GM19023 (cell line): ENCODE results near the gene PKIG.
"Not testable (repeated sequence)": the region's sequence is repeated elsewhere in the genome, so short reads cannot be mapped to it uniquely, and the experiment has no call there.

ENCODE experiments used
- ATAC-seq: cut with Tn5 transposase; IDR thresholded peaks from one replicate; pipeline ENCODE4 v1.9.1; 2021; ENCODE audit warnings: mild to moderate bottlenecking, moderate library complexity; ENCODE audit not compliant: unreplicated experiment

The PKIG gene

DNA sequence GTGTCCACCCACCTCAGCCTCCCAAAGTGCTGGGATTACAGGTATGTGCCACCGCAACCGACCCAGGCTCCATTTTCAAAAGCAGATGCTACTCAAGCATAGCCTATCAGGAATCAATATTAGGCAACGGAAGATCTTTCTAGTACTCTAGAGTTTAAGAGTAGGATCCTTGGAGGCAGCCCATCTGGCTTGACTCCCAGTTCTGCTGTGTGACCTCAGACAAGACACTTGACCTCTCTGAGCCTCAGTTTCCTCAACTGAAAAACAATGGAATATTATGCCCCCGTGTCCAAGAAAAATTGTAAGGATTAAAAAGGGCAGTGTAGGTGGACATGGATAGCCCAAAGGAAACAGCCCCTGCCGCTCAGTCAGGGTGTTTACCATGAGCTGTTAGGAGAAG, 54.7 kb downstream of the PKIG start:
- no peak for ATAC-seq

DNA sequence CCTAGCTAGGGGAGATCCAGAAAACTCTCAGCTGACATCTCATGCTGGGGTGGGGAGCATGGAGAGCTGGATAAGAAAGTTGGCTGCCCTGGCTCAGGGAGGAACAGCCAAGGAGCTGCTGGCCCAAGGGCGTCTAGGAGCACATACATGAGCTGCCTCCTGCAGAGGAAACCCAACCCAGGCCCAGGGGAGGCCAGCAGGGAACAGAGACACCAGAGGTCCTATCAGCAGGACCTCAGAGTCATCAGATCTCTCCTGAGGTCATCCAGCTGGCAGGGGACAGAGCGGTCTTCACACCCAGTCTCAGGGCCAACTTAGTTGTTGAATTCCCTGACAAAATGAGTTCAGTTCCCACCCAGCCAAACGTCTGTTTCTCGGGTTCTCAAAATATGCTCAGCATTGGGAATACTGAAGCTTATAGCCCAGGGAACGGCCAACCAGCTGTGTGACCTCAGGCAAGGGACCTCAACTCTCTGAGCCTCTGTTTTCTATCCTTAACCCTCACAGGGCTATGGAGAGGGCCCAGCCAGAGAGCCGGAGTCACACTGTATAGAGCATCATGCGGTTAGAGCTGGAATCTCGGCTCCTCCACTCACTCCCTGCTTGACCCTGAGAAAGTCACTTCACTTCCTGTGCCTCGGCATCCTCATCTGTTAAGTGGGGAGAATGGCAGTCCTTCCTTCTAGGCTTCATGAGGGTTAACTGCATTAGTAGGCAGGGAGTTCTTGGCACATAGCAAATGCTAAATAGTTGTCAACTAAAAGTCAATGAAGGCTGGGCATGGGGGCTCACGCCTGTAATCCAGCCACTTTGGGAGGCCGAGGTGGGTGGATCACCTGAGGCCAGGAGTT, 55.4 kb downstream of the PKIG start:
- ATAC-seq, result no peak

DNA sequence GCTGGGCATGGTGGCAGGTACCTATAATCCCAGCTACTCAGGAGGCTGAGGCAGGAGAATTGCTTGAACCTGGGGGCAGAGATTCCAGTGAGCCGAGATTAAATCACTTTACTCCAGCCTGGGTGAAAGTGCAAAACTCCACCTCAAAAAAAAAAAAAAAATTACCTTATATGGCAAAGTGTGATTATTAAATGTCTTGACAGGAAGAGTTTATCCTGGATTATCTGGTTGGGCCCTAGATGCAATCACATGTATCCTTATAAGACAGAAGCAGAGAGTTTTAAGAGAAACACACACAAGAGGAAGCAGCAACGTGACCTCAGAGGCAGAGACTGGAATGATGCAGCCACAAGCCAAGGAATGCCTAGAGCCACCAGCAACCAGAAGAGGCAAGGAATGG, 58.1 kb downstream of the PKIG start:
- ATAC-seq, result no peak

DNA sequence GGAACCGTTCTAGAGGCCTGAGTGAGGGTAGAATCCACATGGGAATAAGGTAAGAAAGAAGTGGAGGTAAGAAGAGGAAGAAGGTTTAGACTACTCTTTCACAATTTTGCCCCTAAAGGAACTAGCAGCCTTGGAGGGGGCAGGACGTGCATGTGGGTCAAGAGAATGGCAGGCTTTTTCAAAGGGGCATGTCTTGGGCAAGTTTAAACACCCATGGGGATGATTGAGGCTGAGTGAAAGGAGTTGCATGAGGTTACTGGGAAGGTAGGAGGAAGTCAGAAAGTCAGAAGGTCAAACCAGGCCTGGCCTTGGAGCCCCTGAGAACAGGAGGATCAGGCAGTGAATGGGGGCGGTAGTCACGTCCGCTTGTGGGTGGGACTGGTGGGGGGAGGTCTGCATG, 58.9 kb downstream of the PKIG start:
- no peak for ATAC-seq

DNA sequence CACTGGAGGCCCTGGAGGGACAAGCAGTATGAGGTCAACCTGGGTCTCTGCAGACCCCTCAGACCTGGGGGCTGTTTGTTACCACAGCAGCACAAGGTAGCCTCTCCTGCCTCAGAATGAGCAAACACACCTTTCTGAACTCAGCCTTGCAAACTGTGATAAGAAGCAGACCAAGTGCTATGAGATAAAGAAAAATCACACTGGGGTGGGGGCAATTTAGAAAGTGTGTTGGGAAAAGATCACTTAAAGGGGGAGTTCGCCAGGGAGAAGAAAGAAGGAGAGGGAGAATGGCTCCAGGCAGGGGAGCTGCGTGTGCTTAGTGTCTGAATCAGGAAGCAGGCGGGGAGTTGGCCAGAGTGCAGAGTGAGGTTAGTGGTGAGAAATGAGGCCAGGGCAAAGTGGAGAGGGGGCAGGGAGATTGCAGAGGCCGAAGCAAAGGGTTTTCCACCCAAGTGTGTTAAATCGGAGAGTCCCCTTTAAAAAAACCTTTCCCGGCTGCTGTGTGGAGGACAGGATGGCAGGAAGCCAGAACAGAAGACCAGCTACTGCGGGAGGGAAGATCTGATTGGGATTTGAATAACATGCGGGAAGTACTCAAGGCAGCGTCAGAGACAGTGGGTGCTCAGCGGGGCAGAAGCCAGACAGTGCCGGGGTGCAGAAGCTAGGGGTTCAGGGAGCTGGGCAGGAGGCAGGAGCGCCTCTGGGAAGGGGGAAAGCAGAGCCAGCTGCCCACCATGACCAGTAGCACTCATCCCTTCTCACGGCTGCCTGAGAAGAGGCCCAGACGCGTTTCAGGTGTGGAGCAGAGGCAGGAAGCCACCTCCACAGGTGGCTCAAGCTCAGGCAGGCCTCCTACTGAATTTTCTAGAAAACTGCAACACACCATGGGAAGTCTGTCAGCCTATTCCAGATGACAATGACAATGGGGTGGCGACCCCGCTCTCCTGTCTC, 60.1 kb downstream of the PKIG start:
- no peak for ATAC-seq

DNA sequence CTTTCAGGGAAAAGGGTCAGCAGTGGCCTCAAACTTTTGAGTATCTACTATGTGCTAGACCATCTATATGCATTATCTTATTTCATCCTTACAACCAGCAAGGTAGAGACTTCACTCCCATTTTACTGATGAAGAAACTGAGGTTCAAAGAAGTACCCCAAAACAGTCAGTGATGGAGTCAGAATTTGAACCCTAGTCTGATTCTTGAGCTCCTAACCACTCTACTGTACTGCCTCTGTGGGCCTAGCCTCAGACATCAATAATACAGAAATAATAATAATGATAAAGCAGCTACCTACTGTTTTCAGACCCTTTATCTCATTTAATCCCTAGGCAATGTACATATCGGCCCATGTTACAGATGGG, 60.8 kb downstream of the PKIG start:
- ATAC-seq, result no peak

DNA sequence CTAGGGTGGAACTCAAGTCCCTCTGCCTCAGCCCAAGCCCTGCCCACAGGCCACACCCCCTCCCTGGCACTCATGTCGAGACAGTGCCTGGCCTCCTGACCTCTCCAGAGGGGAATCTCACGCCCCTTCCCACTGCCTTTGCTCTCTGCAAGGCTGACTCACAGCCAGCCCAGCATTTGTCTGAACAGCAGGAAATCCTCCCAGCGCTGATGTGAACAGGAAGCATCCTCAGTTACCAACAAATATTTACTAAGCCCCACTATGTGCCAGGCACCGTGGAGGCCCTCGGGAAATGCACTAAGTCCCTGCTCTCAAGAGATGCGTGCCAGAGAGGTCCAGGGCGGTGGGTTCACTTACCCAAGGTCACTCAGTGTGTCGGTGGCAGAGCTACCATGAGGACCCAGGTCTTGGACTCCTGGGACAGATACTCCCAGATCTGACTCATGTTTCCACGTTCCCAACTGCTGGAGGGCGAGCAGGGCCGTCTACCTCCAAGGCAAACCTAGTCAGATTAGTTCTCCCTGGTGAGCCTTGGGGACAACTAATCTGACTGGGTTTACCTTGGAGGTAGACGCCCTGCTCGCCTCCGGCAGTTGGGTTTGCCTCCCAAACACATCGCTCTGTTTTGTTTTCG, 61.3 kb downstream of the PKIG start:
- ATAC-seq, result no peak

DNA sequence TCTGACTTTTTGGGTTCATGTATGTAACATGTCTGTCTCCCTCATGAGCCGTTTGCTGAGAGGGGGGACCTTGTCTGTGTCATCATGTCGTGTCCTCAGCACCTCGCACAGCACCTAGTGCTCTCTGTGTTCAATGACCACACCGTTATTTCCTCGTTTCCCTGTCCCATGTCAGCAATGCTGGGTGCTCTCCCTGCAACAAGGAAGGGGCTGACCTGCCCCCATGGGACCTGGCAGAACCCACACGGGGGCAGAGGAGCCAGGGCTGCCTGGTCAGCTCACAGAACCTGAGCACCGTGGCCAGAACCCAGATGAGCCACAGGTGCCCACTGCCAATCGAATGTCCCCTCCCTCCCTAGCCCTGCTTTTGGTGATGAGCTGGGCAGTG, 61.8 kb downstream of the PKIG start:
- ATAC-seq, result no peak

DNA sequence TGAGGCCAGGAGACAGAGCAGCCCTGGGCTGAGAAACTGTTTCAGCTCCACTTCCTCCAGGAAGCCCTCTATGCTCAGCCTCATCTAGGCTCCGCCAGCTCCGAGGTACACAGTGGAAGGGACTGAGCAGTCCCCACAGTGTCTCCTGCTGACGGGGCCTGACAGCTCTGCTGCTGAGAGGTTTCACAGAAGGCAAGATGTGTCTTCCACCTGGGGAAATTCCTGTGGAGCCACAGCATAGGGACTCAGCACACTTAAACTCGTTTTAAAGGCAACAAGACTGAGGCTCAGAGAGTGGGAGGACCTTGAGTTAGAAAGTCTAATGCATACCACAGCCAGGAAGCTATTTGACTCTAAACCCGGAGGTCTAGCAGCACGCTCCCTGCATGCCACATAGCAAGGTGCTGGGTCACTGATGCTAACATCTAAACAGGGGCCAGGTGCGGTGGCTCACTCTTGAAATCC, 62.3 kb downstream of the PKIG start:
- ATAC-seq, result no peak

DNA sequence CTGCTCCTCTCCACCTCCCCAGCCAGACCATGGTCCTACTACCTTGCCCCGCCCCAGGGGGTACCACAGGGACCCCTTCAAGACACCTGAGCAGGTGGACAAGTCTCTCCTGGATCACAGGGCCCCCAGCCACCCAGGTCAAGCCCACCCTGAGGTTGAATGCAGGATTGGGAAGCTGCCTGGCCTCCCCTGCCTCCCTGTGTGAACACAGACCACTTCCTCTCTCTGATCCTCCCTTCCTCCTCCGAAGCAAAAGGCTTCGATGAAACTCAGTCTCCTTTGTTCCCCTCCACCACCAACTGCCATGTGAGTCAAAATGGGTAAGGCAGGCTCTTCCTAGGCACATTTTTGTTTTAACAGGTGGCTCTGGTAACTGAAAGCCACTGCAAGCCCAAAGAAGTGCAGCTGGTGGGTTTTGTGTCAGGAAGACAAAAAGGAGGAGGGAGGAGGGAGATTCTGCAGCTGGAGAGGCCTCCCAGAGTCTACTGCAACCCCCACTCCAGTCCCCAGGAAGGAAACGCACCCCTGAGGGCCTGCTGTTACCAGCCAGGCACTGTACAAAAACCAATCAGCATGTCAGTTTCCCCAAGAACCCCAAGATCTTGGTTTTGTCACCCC, 63.8 kb downstream of the PKIG start:
- ATAC-seq, result no peak

DNA sequence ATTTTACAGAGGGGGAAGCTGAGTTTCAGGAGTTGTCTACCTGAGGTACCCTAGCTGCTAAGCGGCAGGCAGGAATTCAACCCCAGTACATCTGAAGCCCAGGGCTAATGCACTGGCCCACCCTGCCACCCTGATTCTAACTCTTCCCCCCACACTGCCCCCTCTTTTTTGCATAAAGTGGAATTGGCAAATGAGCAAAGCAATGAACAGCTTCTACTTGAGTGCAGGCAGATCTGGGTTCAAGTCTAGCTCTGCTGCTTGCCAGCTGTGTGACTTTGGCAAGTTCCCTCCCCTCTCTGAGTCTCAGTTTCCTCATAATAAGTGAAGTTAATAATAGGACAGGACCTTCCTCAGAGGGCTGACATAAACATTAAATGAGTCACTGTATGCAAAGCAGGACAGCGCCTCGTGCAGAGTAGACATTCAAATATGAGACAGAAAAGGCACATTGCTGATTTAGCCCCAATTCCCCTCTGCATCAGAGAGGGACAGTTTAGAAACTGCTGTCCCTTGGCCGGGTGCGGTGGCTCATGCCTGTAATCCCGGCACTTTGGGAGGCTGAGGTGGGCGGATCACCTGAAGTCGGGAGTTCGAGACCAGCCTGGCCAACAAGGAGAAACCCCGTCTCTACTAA, 64.4 kb downstream of the PKIG start:
- peak; percentile 45 for ATAC-seq

DNA sequence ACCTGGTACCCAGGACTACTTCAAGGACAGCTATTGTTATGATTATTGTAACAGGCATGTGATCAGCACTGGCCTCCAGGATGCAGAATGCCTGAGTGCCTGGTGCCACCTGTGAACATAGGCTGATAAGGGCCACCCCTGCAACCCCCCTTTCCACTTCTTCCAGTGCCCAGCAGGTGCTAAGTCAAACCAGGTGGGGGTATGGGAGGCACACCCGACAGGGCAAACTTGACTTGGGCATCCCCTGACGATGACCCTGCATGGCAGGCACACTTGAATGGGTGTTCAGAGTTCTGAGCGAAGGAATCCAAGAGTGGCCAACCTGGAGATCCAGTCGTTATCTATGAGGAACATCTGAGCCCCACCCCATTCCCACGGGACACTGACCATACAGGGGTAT, 65.7 kb downstream of the PKIG start:
- ATAC-seq, result no peak

DNA sequence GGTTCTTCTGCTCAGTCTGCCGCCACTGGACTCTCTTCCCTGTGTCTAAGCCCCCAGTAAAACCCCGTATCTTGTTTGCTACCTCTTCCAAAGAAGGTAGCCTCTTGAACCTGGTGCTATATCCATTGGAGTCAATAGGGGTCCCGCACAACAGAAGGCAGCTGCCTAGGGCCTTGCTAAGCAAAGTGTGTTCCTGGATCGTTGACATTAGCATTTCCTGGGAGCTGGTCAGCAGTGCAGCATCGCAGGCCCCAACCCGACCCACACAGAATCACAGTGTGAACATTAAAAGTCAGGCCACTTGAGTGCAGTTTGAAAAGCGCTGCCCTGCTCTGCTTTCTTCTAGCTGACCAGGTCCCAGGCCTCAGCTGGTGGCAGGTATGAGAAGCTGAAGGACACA, 66.2 kb downstream of the PKIG start:
- ATAC-seq, result no peak

DNA sequence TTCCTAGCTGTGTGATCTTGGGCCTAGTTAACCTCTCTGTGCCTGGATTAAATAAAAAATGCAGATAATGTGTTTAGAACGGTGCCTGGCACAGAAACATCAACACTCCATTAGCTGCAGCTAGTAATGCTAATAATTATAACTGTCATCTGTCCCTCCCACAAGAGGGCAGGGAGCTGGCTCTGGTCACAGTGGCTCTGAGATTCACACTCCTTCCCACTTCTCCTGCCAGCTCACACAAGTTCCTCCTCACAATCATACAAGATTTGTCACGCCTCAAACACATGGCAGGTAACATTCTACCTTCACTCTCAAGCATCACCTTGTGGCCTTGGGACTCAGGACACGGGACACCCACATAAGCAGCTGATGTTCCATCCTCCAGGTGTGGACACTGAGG, 66.7 kb downstream of the PKIG start:
- no peak for ATAC-seq

DNA sequence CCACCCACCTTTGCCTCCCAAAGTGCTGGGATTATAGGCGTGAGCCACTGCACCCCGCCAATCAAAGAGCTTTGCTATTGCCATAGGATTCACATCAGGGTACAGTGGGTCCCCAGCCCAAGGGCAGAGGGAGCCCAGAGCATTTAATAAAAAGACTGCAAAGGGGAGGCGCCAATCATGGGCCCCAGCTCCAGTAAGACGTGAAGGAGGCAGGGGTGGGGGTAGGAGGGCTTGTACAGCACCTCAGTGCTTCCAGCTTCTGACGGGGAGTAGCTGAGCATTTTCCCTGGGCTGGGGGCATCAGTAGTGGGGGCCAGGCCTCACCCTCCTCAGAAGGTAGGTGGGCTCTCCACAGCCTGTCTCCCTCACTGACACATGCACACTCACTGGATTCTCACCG, 67.6 kb downstream of the PKIG start:
- ATAC-seq, result no peak

DNA sequence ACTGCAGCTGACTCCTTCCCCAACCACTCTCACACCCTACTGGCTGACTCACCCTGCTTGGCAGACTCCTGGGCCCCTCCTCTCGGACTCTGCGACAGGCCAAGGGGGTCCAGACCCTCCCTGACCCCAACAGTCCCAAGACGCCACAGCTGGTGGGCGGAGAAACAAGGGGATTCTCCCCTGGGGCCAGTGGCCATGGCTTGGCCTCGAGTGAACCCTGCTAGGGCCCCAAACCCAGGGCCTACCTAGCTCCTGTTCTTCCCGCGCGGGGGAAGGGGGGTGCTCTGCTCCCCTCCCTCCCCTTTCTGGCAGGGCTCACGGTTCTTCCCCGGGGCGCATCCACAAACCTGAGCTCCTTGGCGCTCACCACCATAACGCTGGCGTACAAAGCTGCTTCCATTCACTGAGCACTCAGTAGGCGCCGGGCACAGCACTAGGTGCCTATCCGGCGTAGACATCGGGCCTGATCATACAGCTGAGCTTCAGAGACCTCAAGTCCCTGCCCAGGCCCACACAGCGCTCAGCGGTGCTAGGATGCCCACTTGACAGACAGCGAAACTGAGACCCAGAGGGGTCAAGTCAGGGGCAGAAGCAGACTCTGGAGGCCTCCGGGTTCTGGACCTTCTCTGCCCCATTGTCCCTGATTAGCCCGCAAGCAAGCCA, 68.5 kb downstream of the PKIG start:
- no peak for ATAC-seq

DNA sequence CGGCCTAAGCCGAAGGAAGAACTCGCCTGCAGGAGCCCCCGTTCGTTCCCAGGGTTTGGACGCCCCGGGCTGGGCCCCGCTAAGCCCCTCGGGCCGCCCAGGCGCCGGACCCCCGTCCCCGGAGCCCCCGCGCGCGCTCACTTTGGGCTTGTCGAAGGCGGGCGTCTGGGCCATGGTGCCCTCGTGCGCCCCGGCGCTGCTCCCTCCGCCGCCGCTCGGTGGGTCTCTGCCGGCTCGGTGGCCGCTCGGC, 69.0 kb downstream of the PKIG start:
- no peak for ATAC-seq

DNA sequence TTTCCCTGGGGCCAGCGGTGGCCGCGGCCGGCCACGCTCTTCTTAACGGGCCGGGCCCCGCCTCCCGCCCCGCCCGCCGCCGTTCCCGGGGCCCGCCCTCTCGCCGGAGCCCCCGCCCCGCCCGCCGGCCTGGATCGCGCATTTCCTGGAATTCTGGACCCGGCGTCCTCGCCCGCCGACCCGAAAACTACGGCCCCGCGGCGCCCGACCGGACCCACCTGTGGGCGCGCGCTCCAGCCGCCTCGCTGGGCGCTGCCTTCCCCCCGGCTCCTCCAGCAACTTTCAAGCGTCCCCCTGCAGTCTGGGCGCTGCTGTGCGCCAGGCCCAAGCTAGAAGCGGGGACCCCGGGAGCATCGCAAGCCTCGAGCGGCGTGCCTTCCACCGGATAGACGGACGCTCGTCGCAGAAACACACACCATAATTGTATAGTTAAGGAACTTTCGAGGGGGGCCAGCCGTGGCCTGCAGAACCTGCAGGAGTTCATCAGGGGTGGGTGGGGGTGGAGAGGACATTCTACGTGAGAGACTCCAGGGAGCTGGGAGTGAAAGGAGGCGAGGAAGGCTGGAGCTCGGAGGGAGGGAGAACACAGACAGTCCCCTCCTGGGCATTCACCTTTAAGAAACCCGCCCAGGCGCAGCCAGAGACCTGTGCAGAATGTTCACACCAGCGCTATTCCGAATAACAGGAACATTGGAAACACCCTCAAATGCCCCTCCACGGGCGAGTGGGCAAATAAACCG, 69.5 kb downstream of the PKIG start, which contains the start of gene ADA:
Gene ADA, minus strand, starts transcription at position 16 of the 740 bp plus-strand sequence. CDS start 92 bp downstream, outside the sequence.
- peak; percentile 32 for ATAC-seq

DNA sequence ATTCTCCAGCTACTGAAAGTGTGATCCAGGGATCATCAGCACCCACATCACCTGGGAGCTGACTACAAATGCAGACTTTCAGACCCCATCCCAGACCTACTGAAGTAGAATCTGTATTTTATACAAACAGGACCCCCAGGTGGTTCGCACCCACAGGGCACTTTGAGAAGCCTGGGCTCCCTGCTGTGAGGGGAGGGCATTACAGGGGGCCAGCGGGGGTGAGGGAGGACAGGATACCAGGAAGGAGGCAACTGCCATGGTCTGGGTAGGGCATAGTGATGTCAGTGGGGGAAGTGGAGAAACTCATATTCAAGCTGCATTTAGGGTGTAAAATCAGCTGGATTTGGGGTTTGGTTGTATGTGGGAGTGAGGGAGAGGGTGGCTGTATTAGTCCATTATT, 71.2 kb downstream of the PKIG start:
- ATAC-seq, result no peak

DNA sequence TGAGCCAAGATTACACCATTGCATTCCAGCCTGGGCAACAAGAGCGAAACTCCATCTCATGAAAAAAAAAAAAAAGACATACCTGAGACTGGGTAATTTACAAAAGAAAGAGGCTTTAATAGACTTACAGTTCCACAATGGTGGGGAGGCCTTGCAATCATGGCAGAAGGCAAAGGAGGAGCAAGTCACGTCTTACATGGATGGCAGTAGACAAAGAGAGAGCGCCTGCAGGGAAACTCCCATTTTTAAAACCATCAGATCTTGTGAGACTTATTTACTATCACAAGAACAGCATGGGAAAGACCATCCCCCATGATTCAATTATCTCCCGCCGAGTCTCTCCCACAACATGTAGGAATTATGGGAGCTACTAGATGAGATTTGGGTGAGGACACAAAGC, 71.8 kb downstream of the PKIG start:
- not testable (repeated sequence) for ATAC-seq
